Body of pancreas (tissue), 4 donors: ENCODE measurements around the gene TENM4.

Experiments used
- POLR2A ChIP-seq, 3 donors: fragments of 450-650 bp; IDR thresholded peaks; one replicate each; pipeline ENCODE4 v1.6.1; 2016; ENCODE audit warnings: antibody characterized with exemption in 3 of 3, mild to moderate bottlenecking in 2 of 3
- TF ChIP-seq, protein P1 (sequence below), 7 experiments: fragments of 450-650 bp in 4 of 7; fragments of 200-600 bp in 3 of 7; sonication (generic) in 3 of 7; IDR thresholded peaks; one replicate each; pipeline ENCODE4 v1.5.1; 2016 to 2019; ENCODE audit warnings: antibody characterized with exemption in 7 of 7

DNA sequence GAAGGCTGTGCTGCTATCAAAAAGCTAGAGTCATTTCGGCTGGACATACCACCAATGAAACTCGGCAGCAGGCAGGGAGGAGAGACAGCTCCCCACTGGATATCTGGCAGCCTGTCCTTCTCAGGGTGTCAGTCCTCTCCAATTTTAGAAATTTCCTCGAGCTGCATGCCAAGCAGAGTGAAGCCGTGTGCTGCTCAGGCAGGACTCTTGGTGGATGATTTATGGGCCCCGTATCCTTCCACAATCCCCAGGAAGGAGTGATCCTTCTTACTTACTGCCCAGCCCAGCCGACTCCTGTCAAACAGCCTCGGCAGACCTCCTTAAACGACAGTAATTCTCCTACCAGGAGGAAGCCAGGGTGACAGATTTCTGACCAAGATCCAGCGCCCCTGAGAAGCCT lies 410.4 kb downstream of the TENM4 start:
- TF ChIP-seq, protein P1, sequence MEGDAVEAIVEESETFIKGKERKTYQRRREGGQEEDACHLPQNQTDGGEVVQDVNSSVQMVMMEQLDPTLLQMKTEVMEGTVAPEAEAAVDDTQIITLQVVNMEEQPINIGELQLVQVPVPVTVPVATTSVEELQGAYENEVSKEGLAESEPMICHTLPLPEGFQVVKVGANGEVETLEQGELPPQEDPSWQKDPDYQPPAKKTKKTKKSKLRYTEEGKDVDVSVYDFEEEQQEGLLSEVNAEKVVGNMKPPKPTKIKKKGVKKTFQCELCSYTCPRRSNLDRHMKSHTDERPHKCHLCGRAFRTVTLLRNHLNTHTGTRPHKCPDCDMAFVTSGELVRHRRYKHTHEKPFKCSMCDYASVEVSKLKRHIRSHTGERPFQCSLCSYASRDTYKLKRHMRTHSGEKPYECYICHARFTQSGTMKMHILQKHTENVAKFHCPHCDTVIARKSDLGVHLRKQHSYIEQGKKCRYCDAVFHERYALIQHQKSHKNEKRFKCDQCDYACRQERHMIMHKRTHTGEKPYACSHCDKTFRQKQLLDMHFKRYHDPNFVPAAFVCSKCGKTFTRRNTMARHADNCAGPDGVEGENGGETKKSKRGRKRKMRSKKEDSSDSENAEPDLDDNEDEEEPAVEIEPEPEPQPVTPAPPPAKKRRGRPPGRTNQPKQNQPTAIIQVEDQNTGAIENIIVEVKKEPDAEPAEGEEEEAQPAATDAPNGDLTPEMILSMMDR (IDR thresholded peaks at IDR 0.05) = no peak
- TF ChIP-seq POLR2A (IDR thresholded peaks at IDR 0.05) = no peak
